GM12875 (cell line): ENCODE data around the gene TRABD.

Experiments used
- H3K4me3 ChIP-seq: one replicate; pipeline ENCODE4 v1.5.1; 2011; ENCODE audit warnings: low read depth, low read length, control low read depth
- TF ChIP-seq, protein P1 (sequence below): IDR thresholded peaks from 2 replicates; pipeline ENCODE4 v1.5.1; 2011; ENCODE audit warnings: low read depth, mild to moderate bottlenecking, control low read depth, inconsistent platforms, low read length, moderate library complexity, borderline replicate concordance; ENCODE audit not compliant: insufficient read depth

TRABD gene

DNA sequence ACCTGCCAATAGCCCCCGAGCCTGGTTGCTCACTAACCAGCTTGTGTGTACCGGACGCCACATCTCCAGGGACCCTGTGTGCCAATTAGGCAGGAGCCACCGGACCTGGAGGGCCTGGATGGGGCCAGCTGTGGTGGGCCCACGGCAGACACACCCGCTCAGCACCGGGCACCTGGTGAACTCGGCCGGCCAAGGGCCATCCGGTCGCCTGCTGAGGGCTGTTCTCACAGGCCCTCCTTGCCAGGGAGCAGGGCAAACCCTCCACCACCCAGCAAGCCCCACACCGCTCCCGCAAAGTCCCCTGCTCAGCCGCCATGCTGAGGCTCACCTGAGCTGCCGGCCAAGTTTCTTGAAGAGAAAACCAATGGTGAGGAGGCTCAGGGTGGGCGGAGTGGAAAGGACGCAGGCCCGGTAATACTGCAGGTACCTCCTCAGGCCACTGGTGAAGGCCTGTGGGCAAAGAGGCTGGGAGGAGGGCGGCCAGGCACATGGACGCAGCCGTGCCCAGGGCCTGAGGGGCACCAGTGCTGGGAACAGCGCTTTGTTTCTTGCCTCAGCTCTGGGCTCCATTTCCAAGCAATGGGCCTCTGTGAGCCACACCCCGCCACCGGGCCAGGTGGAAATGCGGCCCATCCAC, 42.0 kb downstream of the TRABD start:
- TF ChIP-seq, protein P1, sequence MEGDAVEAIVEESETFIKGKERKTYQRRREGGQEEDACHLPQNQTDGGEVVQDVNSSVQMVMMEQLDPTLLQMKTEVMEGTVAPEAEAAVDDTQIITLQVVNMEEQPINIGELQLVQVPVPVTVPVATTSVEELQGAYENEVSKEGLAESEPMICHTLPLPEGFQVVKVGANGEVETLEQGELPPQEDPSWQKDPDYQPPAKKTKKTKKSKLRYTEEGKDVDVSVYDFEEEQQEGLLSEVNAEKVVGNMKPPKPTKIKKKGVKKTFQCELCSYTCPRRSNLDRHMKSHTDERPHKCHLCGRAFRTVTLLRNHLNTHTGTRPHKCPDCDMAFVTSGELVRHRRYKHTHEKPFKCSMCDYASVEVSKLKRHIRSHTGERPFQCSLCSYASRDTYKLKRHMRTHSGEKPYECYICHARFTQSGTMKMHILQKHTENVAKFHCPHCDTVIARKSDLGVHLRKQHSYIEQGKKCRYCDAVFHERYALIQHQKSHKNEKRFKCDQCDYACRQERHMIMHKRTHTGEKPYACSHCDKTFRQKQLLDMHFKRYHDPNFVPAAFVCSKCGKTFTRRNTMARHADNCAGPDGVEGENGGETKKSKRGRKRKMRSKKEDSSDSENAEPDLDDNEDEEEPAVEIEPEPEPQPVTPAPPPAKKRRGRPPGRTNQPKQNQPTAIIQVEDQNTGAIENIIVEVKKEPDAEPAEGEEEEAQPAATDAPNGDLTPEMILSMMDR: no peak
- H3K4me3 ChIP-seq: no peak overlapping the region

DNA sequence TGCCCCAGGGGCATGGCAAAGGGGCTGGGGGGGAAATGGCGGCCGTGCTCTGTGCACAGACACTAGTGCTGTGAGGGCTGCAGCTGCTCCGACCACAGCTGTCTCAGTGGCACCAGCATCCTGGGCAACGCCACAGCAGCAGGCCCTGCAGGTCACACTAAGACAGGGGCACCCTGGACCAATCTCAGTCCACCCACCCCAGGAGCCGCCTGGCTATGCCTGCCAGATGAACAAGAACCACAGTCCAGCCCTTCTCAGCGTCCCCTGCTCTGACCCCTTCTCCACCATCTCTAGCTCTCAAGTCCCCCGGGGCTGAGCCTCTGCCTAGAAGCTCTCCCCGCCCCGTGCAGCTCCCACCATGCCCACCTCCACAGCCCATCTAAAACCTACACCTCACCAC, 42.7 kb downstream of the TRABD start:
- TF ChIP-seq, protein P1: no peak
- H3K4me3 ChIP-seq: no peak overlapping the region

DNA sequence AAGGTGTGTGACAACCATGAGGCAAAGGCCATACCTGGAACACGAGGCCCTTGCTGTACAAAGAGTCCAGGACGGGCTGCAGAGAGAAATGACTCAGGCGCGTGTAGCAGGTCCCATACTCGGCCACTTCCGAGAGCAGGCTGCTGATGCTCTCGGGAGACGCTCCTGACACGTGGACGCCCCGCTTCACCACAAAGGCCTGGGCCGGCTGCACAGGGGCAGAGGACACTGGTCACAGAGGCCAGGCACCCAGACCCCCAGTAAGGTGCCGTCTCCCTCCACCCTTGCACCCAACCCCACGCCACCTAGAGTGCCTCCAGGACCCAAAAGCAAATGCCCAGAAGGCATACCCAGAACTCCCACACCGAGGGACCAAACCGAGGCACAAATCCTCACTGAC, 43.7 kb downstream of the TRABD start:
- TF ChIP-seq, protein P1: no peak
- H3K4me3 ChIP-seq: no peak overlapping the region

DNA sequence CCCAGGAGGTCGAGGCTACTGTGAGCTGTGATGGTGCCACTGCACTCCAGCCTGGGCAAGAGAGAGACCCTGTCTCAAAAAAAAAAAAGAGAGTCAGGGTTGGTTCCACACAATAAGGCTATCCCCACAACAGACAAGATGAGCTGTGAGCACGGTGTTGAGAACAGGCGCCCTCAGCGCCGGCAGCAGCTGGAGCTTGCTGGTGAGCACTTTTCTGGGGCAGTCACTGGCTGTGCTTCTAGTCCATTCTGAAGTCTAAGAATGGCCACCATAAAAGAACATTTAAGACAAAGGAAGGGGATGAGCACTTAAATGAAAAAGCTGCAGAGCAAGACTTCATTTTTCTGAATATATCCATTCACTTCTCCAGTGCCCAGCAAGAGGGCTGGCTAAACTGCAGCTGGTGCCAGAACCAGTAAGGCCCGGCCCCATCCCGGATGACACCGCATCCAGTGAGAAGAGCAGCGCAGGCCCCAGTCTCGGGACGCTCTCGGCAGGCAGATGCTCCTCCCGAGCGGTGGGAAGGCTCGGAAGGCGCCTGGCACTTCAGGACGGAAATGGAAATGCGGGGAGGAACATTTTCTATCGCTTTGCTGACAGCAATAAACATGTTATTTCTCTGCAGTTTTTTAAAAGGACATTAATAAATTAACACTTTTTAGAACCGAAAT, 46.9 kb downstream of the TRABD start:
- no peak overlapping the region for H3K4me3 ChIP-seq
- TF ChIP-seq, protein P1: no peak

DNA sequence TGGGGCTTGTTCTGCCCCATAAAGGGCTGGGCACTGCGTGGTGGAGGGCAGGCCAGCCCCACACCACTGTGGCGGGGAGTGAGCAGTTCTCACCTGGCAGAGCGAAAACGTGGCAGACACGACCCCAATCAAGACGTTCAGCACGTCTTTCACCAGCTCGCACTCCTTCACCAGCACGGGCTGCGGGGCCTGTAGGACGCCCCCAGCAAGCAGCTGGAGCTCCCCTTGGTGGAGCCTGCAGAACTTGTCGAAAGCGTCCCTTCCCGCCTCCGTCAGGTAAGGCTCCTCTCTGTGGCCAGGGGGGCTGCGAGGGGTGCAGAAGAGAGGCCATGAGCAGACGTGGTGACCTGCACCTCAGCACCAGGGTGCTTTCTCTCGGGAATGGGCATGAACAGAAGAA, 47.5 kb downstream of the TRABD start:
- no peak overlapping the region for H3K4me3 ChIP-seq
- TF ChIP-seq, protein P1: no peak

DNA sequence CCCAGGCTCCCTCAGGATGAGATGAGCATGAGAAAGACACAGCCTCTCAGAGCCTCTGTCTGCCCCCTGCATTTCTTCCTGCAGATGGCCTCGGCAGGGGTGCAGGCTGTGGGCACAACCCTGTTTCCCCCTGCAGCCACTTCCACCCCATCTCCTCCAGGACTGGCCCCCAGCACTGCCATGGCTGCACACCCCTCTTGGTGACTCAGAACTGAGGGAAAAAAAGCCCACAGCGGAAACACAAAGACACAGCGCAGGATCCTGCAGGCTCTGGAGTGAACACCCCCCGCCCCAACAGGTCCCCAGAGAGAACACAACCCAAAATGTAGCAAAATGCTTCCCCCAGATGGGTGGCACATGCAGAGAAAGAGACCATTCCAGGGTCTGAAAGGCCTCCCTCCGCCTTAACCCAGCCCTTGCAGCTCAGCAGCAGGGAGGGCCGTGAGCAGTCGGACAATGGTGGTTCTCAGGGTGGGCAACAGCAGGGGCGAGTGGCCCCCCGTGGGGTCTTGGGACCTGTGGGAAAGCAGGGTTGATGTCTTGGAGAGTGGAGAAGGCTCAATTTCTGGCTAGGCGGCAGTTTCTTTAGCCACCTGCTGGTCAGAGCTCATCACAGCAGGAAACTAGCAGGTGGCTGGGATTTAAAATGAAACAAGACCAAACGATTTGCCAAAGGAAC, 51.2 kb downstream of the TRABD start:
- TF ChIP-seq, protein P1: peak; percentile 67; the same call in 1 of the 2 replicates
- H3K4me3 ChIP-seq: no peak overlapping the region
